NAMALWA (cell line): Measurements from ENCODE around the gene MEIS3.
A peak's percentile ranks its signal among the peaks of the same experiment; 100 is the strongest.

ENCODE experiments used
- DNase-seq: peaks from one replicate; pipeline ENCODE4 v3.0.0-alpha.2; 2015; ENCODE audit warnings: low spot score

The MEIS3 gene

GRCh38 chr19:47419030-47419783 lies at the start of gene MEIS3:
Gene MEIS3, minus strand, starts transcription at chr19:47419527. Its CDS starts 446 bp downstream, at chr19:47419081.
- DNase-seq: no peak

- DNase-seq: no peak
Measured at GRCh38 chr19:47467914-47468313, 48.6 kb upstream of the MEIS3 start.

- no peak for DNase-seq
Measured at GRCh38 chr19:47465957-47466356, 46.6 kb upstream of the MEIS3 start.

GRCh38 chr19:47464675-47465419 lies 45.5 kb upstream of the MEIS3 start:
- DNase-seq: peak; percentile 62

GRCh38 chr19:47461876-47462275 lies 42.5 kb upstream of the MEIS3 start:
- no peak for DNase-seq

- DNase-seq: no peak
Measured at GRCh38 chr19:47459477-47459876, 40.1 kb upstream of the MEIS3 start.

- DNase-seq: no peak
Measured at GRCh38 chr19:47458672-47459071, 39.3 kb upstream of the MEIS3 start.

- DNase-seq: no peak
Measured at GRCh38 chr19:47456721-47457474, 37.6 kb upstream of the MEIS3 start.

GRCh38 chr19:47450478-47450877 lies 31.2 kb upstream of the MEIS3 start:
- no peak for DNase-seq

- DNase-seq: no peak
Measured at GRCh38 chr19:47448360-47448727, 29.0 kb upstream of the MEIS3 start.

GRCh38 chr19:47447470-47448359 lies 28.4 kb upstream of the MEIS3 start:
- DNase-seq: peak; percentile 80

GRCh38 chr19:47446534-47447469 lies 27.5 kb upstream of the MEIS3 start:
- no peak for DNase-seq

GRCh38 chr19:47445937-47446402 lies 26.6 kb upstream of the MEIS3 start:
- peak; percentile 44 for DNase-seq

- no peak for DNase-seq
Measured at GRCh38 chr19:47445527-47445926, 26.2 kb upstream of the MEIS3 start.

GRCh38 chr19:47444388-47444821 lies 25.1 kb upstream of the MEIS3 start:
- DNase-seq: no peak

- DNase-seq: no peak
Measured at GRCh38 chr19:47443331-47443730, 24.0 kb upstream of the MEIS3 start.

GRCh38 chr19:47438793-47439220 lies 19.5 kb upstream of the MEIS3 start:
- DNase-seq: no peak

- no peak for DNase-seq
Measured at GRCh38 chr19:47437500-47437899, 18.2 kb upstream of the MEIS3 start.

GRCh38 chr19:47436712-47437401 lies 17.5 kb upstream of the MEIS3 start:
- peak; percentile 85 for DNase-seq
